ENCODE measurements around the gene PGF. TPM values are rescaled to one million over a fixed set of nuclear protein-coding genes. Genes with fewer than 3 reads are reported as not detected.
A peak's percentile ranks its signal among the peaks of the same experiment; 100 is the strongest.

The PGF gene
- total and polyA plus RNA-seq, 2 of the 13 experiments (the other 11 are each of a cell fraction or from before 2014, with no cell fraction given) = 10.7 to 27.5 TPM

DNA sequence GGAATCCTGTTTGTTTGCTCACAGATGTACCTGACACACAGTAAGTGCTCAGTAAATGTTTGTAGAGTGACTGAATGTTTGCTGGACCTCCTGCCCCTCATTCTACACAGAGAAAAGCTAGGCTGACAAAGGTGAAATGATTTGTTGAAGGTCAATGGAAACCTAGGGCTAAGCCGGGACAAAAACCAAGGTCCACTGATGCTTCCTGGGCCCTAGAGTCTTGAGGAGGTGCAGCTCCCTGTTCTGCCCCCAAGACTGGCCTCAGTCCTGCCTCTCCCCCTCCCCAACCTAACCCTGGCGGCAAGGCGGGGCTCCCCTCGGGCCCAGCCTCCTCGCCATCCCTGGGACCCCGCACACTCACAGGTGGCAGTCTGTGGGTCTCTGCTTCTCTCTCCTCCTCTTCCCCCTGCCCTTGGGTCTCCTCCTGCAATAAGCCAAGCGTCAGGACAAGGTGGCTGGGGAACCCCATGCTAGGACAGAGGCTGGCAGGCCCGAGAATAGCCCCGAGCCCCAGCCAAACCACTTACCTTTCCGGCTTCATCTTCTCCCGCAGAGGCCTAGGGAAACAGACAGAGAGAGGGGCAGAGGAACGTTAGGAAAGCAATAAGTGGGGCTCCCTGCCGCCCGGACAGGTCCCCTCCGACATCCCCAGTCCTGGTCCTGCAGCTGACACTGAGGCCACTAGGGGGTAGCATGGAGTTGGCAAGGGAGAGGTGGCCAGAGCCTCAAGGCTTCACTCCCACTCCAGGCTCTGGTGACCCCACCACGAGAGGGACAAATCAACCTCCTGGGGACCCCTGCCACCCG lies 9.3 kb downstream of the PGF start (continued):
- TF ChIP-seq PPARG (CRISPR knock-in tag; conservative IDR thresholded peaks at IDR 0.05) (0 out of 2 replicates have a peak, but pooled peaks have one; percentile 42), ZMYM4 (CRISPR knock-in tag; IDR thresholded peaks at IDR 0.05) (no peak), RELA (CRISPR knock-in tag; IDR thresholded peaks at IDR 0.05) (no peak), IRX3 (CRISPR knock-in tag; IDR thresholded peaks at IDR 0.05; ENCODE audit: borderline replicate concordance, low read depth) (no peak), MBNL3 (CRISPR knock-in tag; conservative IDR thresholded peaks at IDR 0.05) (no peak), NR2F6 (IDR thresholded peaks at IDR 0.05) (peak; percentile 59; the same call in 1 of the 2 replicates), NR2F6 (CRISPR knock-in tag; IDR thresholded peaks at IDR 0.05) (peak; percentile 87), ZFP36 (IDR thresholded peaks at IDR 0.05; ENCODE audit: borderline replicate concordance, low read depth, low read length, partially characterized antibody) (no peak), ZNF124 (CRISPR knock-in tag; IDR thresholded peaks at IDR 0.05) (no peak), NFE2 (CRISPR knock-in tag; IDR thresholded peaks at IDR 0.05) (no peak), ZBTB34 (CRISPR knock-in tag; IDR thresholded peaks at IDR 0.05) (no peak), TARDBP (CRISPR knock-in tag; IDR thresholded peaks at IDR 0.05) (no peak), ZBTB39 (CRISPR knock-in tag; IDR thresholded peaks at IDR 0.05) (no peak), ZNF451 (CRISPR knock-in tag; IDR thresholded peaks at IDR 0.05) (no peak), CHCHD3 (CRISPR knock-in tag; IDR thresholded peaks at IDR 0.05) (no peak), EP300 (IDR thresholded peaks at IDR 0.05; ENCODE audit: low read depth in 2 of 2, low read length in 2 of 2) (peak in 1 of 2 experiments; percentile 84; a peak in 2 of 4 replicates), EP300 (CRISPR knock-in tag; IDR thresholded peaks at IDR 0.05; ENCODE audit: borderline replicate concordance) (peak; percentile 64; the same call in 1 of the 2 replicates), ZFX (CRISPR knock-in tag; IDR thresholded peaks at IDR 0.05; ENCODE audit: low read depth) (0 out of 2 replicates have a peak, but pooled peaks have one; percentile 7), GPN1 (CRISPR knock-in tag; IDR thresholded peaks at IDR 0.05; ENCODE audit: borderline replicate concordance) (no peak), CREB3 (CRISPR knock-in tag; IDR thresholded peaks at IDR 0.05) (no peak), XBP1 (CRISPR knock-in tag; IDR thresholded peaks at IDR 0.05) (no peak), WIZ (CRISPR knock-in tag; IDR thresholded peaks at IDR 0.05) (no peak), ZNF607 (CRISPR knock-in tag; IDR thresholded peaks at IDR 0.05; ENCODE audit: borderline replicate concordance) (no peak)
- TF ChIP-seq, protein P1, sequence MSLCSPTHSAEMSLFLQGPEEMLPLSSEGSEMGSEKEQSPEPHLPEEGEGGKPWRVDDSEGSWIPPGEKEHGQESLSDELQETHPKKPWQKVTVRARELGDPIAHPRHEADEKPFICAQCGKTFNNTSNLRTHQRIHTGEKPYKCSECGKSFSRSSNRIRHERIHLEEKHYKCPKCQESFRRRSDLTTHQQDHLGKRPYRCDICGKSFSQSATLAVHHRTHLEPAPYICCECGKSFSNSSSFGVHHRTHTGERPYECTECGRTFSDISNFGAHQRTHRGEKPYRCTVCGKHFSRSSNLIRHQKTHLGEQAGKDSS (CRISPR knock-in tag; IDR thresholded peaks at IDR 0.05; ENCODE audit: borderline replicate concordance, low read depth) = peak; percentile 100
